ENCODE measurements around the gene LY86. TPM values are rescaled to one million over a fixed set of nuclear protein-coding genes. Genes with fewer than 3 reads are reported as not detected.

LY86 gene
- total RNA-seq, 1 experiment from 2014 or later: not detected

DNA sequence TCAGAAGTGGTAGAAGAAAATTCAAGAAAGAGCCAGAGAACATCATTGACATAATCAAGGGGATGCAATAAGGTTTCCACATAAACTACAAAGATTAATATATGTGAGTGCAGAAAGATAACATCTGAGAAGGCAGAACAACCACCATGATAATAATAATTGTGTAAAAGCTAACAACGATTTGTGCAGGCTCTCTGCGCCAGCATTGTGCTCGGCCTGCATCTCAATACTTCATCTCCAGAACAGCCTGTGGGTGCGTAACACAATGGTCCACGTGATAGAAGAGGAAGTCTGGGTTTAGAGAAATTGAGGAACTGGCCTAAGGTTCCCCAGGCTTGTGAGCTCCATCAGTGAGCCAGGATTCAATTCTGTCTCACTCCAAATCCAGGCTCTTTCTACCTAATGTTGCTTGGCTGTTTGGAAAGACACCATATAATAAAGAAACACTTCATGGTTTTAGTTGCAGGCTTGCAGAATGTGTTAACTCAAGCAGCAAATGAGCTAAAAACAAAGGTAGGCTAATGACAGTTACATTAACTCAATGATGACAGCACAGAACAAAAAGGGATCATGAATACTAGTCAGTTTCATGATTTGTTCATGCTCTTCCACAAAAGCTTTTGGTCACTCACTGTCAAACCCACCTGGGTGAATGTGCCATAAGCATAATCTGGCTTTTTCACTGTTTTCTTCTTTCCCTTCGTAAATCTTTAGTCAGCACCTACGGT is 71.2 kb downstream of the LY86 start:
- H3K9me3 Mint-ChIP-seq (ENCODE audit: low read depth, unreplicated experiment): no peaks in the 10 kb centered on the region
- BruUV-seq (replicated peaks): no TSS peak
- no peak overlapping the region for H3K4me3 Mint-ChIP-seq (ENCODE audit: low read depth, unreplicated experiment)
- H3K36me3 Mint-ChIP-seq (ENCODE audit: insufficient read depth, unreplicated experiment): no peaks in the 10 kb centered on the region
- intact Hi-C loops (cut with micrococcal nuclease; ENCODE audit: unreplicated experiment): no loop called here
- CTCF ChIA-PET: no interaction called here
- H3K27ac Mint-ChIP-seq (ENCODE audit: unreplicated experiment): no peak overlapping the region
- DNase-seq: no peak
- peaks cover 14% of the 10 kb centered on the region for H3K27me3 Mint-ChIP-seq (ENCODE audit: unreplicated experiment)
- TF ChIP-seq, protein P1, sequence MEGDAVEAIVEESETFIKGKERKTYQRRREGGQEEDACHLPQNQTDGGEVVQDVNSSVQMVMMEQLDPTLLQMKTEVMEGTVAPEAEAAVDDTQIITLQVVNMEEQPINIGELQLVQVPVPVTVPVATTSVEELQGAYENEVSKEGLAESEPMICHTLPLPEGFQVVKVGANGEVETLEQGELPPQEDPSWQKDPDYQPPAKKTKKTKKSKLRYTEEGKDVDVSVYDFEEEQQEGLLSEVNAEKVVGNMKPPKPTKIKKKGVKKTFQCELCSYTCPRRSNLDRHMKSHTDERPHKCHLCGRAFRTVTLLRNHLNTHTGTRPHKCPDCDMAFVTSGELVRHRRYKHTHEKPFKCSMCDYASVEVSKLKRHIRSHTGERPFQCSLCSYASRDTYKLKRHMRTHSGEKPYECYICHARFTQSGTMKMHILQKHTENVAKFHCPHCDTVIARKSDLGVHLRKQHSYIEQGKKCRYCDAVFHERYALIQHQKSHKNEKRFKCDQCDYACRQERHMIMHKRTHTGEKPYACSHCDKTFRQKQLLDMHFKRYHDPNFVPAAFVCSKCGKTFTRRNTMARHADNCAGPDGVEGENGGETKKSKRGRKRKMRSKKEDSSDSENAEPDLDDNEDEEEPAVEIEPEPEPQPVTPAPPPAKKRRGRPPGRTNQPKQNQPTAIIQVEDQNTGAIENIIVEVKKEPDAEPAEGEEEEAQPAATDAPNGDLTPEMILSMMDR (IDR thresholded peaks at IDR 0.05; ENCODE audit: unreplicated experiment): no peak
- H3K4me1 Mint-ChIP-seq (ENCODE audit: low read depth, unreplicated experiment): peaks cover 8% of the 10 kb centered on the region

DNA sequence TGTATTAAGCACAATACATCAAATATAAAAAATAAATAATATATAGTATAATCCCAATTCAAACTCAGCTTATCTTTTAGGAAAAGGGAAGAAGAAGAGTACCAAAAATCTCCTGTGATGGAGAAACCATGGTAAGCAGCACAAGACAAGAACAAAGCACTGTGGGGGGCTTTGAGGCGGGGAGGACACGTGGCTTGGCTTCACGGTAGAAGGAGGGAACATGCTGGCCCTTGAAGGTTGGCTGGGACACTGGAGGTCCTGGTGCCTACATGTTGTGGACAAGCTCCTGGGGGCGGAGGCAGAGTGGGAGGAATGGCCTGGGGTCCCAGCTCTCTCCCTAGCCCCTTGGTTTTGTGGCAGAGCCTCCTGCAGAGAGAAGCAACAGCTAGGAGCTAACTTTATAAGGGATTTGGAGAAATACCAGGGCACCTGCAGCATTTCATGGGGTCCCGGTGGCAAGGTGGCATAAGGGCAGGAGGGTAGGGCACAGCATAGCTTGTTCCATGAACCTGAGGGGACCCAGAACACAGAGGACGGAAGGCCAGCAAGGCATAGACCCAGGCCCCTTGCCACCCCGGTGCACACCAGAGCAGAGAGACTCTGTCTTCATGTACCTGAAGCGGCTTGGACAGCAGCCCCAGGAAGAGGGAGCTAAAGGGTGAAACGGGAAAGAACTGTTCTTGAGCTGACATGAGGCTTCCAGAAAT is 72.0 kb downstream of the LY86 start:
- Mint-ChIP-seq H3K36me3 (ENCODE audit: insufficient read depth, unreplicated experiment) (no peaks in the 10 kb centered on the region), H3K9me3 (ENCODE audit: low read depth, unreplicated experiment) (no peaks in the 10 kb centered on the region), H3K27ac (ENCODE audit: unreplicated experiment) (no peak overlapping the region), H3K4me1 (ENCODE audit: low read depth, unreplicated experiment) (peaks cover 8% of the 10 kb centered on the region), H3K4me3 (ENCODE audit: low read depth, unreplicated experiment) (no peak overlapping the region), H3K27me3 (ENCODE audit: unreplicated experiment) (peaks cover 14% of the 10 kb centered on the region)
- no TSS peak for BruUV-seq (replicated peaks)
- no peak for DNase-seq
- TF ChIP-seq, protein P1 (IDR thresholded peaks at IDR 0.05; ENCODE audit: unreplicated experiment): no peak
- intact Hi-C loops (cut with micrococcal nuclease; ENCODE audit: unreplicated experiment): no loop called here
- CTCF ChIA-PET: no interaction called here

DNA sequence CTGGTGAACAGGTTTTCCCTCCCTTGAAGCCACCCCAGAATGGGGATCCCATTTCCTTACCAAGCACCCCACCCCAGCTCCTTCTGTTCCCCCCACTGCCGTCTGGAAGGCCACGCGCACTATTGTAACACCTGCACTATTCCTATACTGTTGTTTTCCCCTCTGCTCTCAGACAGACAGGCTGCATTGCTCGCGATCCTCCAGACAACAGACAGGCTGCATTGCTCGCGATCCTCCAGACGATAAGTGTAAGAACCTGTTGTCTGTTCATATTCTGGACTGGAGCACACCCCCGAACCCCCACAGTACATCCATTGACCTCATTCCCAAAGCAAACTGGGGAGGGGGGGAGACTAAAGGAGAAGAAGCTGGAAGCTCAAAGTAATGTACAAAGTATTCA is 72.7 kb downstream of the LY86 start:
- BruUV-seq (replicated peaks): no TSS peak
- Mint-ChIP-seq H3K36me3 (ENCODE audit: insufficient read depth, unreplicated experiment) (no peaks in the 10 kb centered on the region), H3K9me3 (ENCODE audit: low read depth, unreplicated experiment) (no peaks in the 10 kb centered on the region), H3K4me3 (ENCODE audit: low read depth, unreplicated experiment) (no peak overlapping the region), H3K27ac (ENCODE audit: unreplicated experiment) (no peak overlapping the region), H3K4me1 (ENCODE audit: low read depth, unreplicated experiment) (peaks cover 8% of the 10 kb centered on the region), H3K27me3 (ENCODE audit: unreplicated experiment) (peaks cover 14% of the 10 kb centered on the region)
- intact Hi-C loops (cut with micrococcal nuclease; ENCODE audit: unreplicated experiment): no loop called here
- CTCF ChIA-PET: no interaction called here
- no peak for DNase-seq
- TF ChIP-seq, protein P1 (IDR thresholded peaks at IDR 0.05; ENCODE audit: unreplicated experiment): no peak

DNA sequence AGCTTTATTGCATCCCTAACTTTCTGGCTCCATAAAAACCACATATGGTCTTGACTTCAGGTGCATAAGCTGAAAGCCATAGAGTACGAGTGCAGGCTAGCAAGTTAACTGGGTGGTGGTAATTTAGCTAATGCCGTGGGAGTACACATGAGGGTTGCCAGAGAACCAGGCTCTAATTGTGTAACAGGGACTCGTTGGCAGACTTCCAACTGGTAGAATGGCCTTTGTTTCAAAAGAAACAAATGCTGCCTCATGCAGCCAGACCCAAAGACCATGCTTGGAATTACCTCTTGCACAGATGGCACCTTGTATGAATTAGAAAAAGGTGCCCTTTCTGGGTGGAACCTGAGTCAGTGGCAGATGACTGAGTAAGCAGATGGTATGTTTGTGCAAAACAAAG is 73.2 kb downstream of the LY86 start:
- H3K27me3 Mint-ChIP-seq (ENCODE audit: unreplicated experiment): peaks cover 14% of the 10 kb centered on the region
- BruUV-seq (replicated peaks): no TSS peak
- H3K36me3 Mint-ChIP-seq (ENCODE audit: insufficient read depth, unreplicated experiment): no peaks in the 10 kb centered on the region
- TF ChIP-seq, protein P1 (IDR thresholded peaks at IDR 0.05; ENCODE audit: unreplicated experiment): no peak
- H3K9me3 Mint-ChIP-seq (ENCODE audit: low read depth, unreplicated experiment): no peaks in the 10 kb centered on the region
- peaks cover 8% of the 10 kb centered on the region for H3K4me1 Mint-ChIP-seq (ENCODE audit: low read depth, unreplicated experiment)
- intact Hi-C loops (cut with micrococcal nuclease; ENCODE audit: unreplicated experiment): no loop called here
- H3K27ac Mint-ChIP-seq (ENCODE audit: unreplicated experiment): no peak overlapping the region
- no peak for DNase-seq
- CTCF ChIA-PET: no interaction called here
- no peak overlapping the region for H3K4me3 Mint-ChIP-seq (ENCODE audit: low read depth, unreplicated experiment)

Measured in Calu3 (cell line).